HG03342 (cell line): Measurements from ENCODE around the gene TRMT61B.

Experiments
- ATAC-seq: cut with Tn5 transposase; IDR thresholded peaks from one replicate; pipeline ENCODE4 v1.9.1; 2021; ENCODE audit warnings: mild to moderate bottlenecking, moderate library complexity; ENCODE audit not compliant: unreplicated experiment

Gene TRMT61B

GRCh38 chr2:28868611-28869010 lies 1.5 kb downstream of the TRMT61B start:
- ATAC-seq, result no peak

- ATAC-seq, result no peak
These were observed 14.1 kb downstream of the TRMT61B start for GRCh38 chr2:28855977-28856376.

- no peak for ATAC-seq
These were observed 14.9 kb downstream of the TRMT61B start for GRCh38 chr2:28855193-28855592.

GRCh38 chr2:28842042-28842441 lies 28.1 kb downstream of the TRMT61B start:
- no peak for ATAC-seq

GRCh38 chr2:28838971-28839370 lies 31.1 kb downstream of the TRMT61B start:
- ATAC-seq, result no peak

DNA sequence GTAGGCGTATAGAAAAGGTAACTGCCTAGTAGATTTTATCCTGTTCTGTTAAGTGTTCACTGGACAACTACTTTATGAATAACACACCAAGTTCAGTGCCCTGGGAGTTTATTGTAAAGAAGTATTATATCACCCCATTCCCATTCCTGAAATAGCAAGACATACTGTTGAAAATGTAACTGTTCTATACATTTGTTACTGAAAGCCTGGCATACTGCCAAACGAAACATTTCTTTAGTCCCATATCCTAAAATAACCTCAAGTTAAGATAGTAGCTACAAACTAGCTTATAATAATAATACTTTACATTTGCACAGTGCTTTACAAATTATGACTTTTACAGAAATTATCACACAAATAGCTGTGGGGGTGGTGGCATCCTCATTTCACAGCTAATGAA lies 34.3 kb downstream of the TRMT61B start:
- no peak for ATAC-seq

DNA sequence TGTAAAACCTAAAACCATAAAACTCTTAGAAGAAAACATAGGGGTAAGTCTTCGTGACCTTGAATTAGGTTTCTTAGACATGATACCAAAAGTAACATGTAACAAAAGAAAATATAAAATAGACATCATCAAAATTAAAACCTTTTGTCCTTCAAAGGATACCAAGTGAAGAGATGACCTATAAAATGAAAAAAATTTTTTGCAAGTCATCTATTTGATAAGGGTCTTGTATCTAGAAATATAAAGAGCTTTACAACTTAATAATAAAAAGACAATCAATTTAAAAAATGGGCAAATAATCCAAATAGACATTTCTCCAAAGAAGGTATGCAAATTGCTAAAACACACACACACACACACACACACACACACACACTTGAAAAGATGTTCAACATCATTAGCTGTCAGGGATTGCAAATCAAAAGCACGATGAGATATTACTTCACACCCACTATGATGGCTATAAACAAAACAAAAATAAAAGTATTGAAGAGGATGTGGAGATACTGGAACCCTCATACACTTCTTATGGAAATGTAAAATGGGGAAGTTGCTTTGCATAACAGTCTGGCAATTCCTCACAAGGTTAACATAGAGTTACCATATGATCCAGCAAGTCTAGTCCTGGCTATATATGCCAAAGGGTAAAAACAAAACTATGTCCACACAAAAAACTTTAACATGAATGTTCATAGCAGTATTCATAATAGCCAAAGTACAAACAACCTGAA lies 36.2 kb downstream of the TRMT61B start:
- no peak for ATAC-seq

GRCh38 chr2:28828382-28828781 lies 41.7 kb downstream of the TRMT61B start:
- no peak for ATAC-seq

DNA sequence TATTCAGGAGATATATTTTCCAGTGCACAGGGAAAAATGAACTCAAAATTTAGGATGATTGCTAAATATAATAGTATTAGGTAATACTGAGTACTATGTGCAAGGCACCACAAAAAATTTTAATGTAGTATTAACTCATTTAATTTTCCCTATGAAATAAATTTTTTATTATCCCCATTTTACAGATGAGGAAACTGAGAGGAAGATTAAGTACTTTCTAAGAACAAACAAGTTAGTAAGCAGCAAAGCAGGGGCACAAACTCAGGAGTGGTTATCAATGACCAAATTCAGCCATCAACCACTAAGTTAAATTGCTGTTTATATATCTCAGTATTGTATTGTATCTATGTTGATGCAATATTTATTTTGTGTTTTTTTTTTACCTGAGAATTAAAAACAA lies 45.2 kb downstream of the TRMT61B start:
- ATAC-seq, result no peak

DNA sequence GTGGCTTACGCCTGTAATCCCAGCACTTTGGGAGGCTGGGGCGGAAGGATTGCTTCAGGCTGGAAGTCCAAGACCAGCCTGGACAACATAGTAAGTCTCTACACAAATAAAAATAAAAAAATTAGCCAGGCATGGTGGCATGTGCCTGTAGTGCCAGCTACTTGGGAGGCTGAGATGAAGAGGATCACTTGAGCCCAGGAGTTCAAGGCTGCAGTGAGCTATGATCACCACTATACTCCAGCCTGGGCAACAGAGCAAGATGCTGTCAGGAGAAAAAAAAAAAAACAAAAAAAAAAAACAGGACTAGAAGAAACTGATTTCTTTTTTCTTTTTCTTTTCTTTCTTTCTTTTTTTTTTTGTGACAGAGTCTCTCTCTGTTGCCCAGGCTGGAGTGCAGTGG lies 45.9 kb downstream of the TRMT61B start:
- no peak for ATAC-seq

- ATAC-seq, result no peak
These were observed 48.1 kb downstream of the TRMT61B start for GRCh38 chr2:28822036-28822435.

GRCh38 chr2:28821295-28821958 lies 48.7 kb downstream of the TRMT61B start:
- ATAC-seq, result no peak

DNA sequence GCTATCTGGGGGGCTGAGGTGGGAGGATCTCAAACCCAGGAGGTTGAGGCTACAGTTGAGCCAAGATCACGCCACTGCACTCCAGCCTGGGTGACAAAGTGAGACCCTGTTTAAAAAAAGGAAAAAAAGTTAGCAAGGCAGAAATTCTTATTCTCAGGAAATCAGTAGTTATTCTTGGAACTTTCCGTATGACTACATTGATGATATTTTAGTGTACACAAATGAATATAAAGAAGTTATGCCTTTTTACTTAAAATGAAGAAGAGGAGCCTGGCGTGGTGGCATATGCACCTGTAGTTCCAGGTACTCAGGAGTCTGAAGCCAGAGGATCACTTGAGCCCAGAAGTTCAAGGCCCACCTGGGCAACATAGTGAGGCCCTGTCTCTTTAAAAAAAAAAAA lies 52.1 kb downstream of the TRMT61B start:
- no peak for ATAC-seq

DNA sequence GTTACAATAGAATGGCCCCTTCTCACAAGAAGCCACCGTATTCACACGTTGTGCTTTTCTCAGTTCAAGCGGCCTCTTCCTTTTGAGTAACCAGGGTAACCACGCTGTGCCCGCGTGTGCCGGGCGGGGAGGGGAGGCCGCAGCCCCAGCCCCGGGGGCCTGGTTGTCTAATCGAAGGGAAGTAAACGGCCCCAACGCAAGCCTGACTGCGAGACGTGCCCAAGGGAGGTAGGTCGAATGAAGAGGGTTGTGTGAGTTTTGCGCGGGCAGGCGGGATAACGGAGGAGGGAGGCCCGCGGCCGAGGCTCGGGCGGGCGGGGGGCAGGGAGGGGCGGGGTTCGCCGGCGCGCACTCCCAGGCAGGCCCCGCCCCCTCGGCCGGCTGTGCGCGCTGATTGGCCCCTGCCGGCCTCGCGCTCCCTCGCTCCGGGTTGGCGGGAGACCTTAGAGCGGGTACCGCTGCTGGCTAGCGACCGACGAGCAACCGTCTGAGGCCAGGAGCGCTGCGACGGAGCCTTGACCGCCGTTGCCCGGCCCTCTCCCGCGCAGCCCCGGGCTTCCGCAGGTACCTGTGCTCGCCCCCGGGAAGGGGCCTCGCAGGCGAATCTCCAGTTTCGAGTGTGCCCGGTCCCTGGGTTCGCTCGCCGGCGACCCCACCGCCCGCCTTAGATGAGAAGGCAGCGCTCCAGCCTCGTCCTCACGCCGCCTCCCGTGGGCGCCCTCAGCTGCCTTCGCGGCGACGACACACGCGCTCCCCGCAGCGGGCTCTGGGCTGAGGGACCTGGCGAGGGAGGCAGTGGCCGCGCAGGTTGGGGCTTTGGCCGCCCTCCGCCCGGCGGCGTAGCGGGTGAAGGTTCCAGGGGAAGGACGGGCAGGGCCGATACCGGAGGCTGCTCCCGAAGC lies 59.5 kb downstream of the TRMT61B start, which contains the start of gene SPDYA:
Gene SPDYA (plus strand): TSS at position 451 of the 902 bp plus-strand sequence. CDS start 5,181 bp downstream, outside the sequence.
- peak; percentile 76 for ATAC-seq

DNA sequence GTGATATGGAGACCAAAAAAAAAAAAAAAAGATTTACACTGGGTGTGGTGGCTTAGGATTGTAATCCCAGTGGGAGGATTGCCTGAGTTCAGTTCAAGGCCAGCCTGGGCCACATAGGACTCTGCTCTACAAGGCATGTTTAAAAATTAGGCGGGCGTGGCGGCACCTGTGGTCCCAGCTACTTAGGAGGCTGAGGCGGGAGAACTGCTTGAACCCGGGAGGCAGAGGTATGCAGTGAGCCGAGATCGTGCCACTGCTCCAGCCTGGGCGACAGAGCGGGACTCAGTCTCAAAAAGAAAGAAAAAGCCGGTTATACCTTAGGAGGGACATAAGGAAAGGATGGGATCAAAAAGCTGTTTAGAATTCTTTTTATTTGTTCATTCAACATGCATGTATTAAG lies 60.2 kb downstream of the TRMT61B start:
- ATAC-seq, result no peak

- no peak for ATAC-seq
These were observed 67.1 kb downstream of the TRMT61B start for GRCh38 chr2:28802975-28803429.

GRCh38 chr2:28801726-28802125 lies 68.4 kb downstream of the TRMT61B start:
- no peak for ATAC-seq
